ENCODE measurements around the gene IGFL4.
"Not testable (repeated sequence)": the region's sequence is repeated elsewhere in the genome, so short reads cannot be mapped to it uniquely, and the experiment has no call there.

IGFL4 gene

DNA sequence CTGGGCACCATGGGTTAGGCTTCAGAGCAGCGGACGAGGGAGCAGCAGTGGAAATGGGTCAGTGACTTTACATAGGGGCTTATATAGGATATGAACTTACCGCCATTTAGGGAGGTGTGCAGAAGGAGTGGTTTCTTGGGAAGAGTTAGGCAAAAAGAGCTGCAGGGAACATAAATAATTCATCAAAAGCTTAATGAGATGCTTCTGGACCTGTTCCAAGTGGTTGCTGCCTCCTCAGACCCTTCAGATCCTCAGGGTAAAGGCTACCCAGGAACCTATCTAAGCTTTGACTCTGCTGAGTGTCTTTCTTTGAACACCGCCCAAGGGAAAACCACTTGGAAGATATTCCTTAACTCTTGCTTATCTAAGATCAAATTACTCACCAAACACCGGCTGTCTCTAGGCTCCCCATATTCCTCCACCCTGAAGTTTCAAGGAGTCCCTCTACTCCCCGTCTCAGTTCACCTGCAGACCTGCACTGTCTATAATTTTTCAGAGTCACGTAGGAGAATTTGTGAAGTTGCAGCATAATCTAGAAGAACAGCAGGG lies at the start of gene IGFL4:
IGFL4 (minus strand) TSS at position 51 of the 549 bp plus-strand sequence; CDS start at position 11, 40 bp downstream.
- DNase-seq (ENCODE audit: low read depth in 2 of 2, low spot score in 1 of 2), result no peak

DNA sequence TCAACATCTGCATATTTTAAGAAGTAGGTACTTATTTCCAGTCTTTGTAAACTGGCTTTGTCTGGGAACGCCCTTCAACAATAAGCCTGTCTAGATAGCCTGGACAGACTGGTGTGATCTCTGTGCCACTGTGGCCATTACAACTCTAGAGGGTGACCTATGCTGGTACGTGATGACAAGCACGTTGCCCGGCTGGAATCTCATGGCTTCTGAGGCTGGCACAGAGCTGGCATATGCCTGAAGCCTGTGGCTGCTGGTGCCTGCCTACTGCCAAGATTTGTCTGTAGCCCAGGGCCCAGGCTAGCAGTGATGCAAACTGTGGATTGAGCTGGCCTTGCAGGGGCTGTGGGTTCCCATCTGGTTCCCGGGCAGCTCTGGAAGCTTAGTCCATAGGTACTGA lies 49.6 kb upstream of the IGFL4 start:
- no peak for DNase-seq (ENCODE audit: low read depth in 2 of 2, low spot score in 1 of 2)

DNA sequence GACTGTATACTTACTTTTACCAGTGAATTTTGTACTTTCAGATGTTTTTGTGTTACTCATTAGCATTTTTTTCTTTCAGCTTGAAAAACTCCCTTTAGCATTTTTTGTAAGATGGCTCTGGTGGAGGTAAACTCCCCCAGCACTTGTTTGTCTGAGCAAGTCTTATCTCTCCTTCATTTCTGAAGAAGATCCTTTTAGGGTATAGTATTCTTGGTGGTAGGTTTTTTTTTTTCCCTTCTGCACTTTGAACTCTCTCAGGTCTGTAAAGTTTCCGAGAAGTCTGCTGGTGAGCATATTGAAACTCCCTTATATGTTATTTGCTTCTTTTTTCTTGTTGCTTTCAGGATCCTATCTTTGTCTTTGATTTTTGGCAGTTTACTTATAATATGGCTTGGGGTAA lies 48.6 kb upstream of the IGFL4 start:
- no peak for DNase-seq (ENCODE audit: low read depth in 2 of 2, low spot score in 1 of 2)

DNA sequence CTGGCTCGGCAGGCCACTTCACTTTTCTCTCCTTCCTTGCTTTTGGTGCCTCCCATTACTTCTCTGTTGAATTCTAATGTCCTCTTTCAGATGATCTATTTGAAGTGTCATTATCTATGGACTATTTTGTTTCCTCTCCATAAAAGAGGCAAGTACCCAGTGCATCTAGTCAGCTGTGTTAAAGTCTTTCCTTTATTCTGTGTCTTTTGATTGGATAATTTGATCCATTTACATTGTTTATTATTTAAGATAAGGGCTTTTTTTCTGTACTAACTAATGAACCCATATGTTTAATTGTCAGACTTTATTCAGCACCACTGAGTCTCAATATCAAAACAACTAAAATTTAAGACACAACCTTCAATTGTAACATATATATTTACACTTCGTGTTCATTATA lies 47.3 kb upstream of the IGFL4 start:
- DNase-seq (ENCODE audit: low read depth in 2 of 2, low spot score in 1 of 2), result no peak

DNA sequence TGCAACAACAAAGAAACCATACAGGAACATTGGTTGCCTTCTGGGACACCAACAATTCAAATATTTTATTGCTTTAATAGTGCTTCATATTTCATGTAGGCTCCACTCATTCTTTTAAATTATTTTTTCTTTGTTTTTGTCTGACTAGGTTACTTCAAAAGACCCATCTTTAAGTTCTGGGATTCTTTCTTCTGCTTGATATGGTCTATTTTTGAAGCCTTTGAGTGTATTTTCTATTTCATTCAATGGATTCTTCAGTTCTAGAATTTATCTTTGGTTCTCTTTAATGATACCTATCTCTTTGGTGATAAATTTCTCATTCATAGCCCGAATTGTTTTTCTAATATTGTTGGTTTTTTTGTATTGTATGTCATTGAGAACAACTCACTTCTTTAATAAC lies 45.1 kb upstream of the IGFL4 start:
- DNase-seq (ENCODE audit: low read depth in 2 of 2, low spot score in 1 of 2), result no peak

DNA sequence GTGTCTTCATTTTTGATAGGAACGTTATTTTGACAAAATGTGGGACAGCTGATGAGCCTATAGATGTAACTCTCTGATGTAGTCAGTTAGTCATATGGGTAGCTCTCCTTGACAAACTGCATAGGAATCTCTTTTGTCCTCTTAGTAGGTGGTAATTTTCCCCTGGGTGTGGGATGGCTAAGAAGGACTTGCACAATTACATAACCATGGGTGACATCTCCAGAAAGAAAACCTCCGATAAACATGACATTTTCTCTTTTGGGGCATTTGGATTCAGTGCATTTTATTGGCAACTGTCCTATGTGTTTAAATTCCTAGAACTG lies 41.9 kb upstream of the IGFL4 start:
- no peak for DNase-seq (ENCODE audit: low read depth in 2 of 2, low spot score in 1 of 2)

DNA sequence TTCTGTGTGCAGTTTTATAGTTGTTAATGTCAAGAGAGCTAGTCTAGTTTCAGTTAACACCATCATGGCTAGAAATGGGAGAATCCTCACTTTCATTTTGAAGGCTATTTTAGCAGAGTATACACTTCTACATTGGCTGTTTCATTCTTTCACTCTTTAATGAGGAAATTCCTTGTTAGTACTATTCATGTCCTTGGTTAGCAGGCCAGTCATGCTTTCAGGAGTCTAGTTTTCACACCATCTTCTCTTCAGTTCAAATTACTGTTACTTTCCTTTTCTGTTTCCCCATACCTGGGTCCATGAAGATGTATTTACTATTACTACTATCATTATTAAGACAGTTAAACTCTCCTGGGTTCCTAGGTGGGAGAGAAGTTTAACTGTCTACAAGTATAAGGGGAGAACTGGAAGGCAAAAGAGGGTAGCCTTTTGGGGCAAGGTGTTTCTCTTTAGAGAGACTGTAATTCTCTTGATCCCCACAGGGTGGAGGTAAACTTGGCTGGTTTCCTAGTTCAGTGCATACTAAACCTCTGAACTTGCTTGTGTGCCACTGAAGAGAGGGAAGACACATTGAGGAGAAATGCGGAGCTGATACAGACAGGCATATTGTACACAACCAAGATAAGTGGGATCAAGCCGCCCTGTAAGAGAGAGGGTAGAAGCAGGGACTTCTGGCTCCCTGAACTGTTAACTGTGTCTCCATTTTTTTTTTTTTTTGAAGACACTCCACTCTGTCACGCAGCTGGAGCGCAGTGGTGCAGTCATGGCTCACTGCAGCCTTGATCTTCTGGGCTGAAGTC lies 41.3 kb upstream of the IGFL4 start:
- no peak for DNase-seq (ENCODE audit: low read depth in 2 of 2, low spot score in 1 of 2)

DNA sequence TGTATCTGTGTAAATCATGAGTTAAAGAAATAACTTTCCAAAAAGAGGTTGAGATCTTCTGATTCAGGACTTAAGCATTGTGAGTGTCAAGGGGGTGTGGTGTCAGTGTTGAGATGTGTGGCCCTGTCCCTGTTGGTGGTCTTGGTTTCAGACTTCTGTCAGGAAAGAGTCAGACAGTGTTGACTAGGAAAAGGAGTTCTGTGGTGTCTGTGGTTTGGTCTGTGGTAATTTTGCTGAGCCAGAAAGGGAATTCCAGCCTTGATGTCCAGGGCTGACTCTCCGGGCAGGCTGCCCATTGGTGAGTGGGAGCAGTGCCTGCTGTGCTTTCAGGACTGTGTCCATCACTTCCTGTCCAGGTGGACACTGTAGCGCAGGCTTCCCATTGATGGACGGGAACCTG lies 39.8 kb upstream of the IGFL4 start:
- no peak for DNase-seq (ENCODE audit: low read depth in 2 of 2, low spot score in 1 of 2)

DNA sequence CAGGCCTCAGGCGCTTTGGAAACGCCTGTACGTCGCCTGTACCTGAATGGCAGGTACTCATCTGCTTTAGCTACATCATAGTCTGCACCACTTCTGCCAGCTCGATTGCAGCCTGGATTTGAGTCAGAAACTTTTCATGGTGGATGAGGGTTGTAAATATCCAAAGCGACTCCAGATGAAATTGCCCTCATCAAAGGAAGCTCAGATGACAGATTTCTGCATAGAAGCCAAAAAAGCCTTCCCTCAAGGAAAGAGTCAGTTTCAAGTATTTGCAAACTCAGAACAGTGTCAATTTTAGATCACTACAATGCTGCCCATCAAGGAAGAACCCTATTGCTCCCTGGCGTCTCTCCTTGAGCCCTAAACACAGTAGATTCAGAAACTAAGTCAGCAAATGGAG lies 38.8 kb upstream of the IGFL4 start:
- no peak for DNase-seq (ENCODE audit: low read depth in 2 of 2, low spot score in 1 of 2)

DNA sequence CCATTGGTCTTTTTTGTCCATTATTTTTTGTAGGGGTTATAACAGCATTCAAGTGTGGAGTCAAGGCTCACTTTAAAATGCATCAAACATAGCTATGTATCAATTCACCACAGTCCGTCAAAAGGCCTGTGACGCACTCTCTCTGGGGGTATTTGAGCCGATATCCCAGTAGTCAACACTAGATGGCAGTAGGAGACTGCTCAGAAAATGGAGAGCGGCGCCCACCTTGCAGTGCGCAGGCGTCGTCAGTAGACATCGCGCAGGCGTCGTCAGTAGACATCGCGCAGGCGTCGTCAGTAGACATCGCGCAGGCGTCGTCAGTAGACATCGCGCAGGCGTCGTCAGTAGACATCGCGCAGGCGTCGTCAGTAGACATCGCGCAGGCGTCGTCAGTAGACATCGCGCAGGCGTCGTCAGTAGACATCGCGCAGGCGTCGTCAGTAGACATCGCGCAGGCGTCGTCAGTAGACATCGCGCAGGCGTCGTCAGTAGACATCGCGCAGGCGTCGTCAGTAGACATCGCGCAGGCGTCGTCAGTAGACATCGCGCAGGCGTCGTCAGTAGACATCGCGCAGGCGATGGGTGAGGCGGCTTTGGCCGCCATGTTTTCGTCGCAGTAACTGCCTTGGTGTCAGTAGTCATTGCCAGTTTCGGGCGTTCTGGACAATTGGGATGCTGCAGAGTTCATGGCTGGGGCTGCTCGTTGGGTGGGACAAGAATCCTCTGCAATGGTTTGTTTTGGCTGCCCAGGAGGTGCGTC lies 38.0 kb upstream of the IGFL4 start:
- DNase-seq (ENCODE audit: low read depth in 2 of 2, low spot score in 1 of 2), result not testable (repeated sequence)

DNA sequence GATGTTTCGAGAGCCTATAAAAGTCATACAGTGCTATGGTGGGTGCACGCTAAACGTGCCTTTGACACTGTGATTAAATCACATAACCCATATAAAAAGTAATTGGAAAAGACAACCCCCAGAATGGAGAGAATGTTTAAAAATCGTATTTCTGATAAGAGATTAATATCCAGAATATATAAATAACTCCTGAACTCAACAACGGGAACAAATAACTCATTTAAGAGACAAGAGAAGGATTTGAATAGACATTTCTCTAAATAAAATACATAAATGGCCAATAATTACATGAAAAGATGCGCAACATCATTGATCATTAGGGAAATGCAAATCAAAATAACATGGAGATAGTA lies 37.0 kb upstream of the IGFL4 start:
- DNase-seq (ENCODE audit: low read depth in 2 of 2, low spot score in 1 of 2), result no peak

DNA sequence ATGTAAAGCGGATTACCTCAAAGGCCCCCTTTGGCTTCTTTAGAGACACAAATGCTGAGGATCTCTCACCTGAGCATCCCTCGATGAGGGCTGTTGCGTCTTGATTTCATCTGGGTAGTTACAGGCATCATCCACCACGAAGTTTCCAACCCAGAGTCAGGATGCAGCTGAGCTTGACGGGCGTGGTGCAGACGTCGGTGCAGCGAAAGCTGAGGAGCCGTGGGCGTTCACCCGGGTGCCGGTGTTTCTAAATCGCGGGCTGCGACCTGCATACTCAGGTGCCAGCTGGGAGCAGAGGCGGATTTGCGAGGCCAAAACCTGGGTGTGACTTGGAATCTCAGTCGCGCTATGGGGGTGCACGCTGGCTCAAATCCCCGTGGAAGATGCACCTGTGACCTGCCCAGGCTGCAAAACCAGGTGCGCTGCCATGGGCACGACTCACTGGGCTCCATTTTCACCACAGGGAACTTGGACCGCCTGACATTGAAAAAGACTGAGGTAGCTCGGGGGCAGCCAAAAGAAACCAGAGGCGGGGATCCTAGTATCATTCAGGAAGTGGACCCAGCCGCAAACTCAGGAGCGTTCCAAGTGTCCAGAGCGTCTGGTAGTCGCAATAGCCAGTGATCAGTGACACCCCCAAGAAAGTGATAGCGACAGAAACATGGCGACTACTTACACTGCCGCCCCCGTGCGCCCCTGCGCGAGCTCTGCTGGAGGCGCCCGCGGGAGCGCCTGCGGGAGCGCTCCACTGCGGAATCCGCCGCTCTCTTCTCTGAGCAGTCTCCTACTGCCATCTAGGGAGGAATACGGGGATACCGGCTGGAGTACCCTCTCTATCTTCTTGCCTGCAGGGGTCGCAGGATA lies 36.4 kb upstream of the IGFL4 start:
- no peak for DNase-seq (ENCODE audit: low read depth in 2 of 2, low spot score in 1 of 2)

DNA sequence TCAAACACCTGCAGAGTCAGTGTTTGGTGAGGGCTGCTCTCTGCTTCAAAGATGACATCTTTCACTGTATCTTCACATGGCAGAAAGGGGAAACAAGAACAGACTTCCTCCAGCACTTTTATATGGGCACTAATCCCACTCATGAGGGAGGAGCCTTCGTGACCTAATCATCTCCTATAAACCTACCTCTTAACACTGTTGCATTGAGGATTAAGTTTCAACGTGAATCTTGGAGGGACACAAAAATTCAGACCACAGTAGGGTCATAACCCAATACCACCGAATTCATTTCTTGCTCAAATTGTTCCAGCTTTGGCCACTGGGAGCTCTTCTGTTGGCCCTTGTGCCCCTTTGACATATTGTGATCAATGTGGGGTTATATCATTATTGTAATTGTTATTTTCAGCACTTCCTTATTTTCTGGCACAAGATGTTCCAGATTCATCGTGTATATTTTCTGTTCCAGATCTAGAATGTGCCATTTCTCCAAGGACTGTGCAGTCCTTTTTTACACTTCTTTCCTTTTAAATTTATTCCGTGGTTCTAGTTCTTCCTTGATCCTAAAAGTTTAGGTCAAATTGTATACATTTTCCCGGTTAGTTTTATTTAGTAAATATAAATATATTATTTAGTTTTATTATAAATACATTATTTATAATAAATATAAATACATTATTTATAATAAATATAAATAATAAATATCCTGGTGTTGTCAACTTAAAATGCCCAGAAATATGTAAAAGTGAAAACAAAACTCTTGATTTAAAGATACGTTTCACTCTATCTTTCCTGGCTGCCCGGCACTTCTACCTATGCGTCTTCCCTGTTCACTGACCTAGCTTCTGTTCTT lies 35.5 kb upstream of the IGFL4 start:
- no peak for DNase-seq (ENCODE audit: low read depth in 2 of 2, low spot score in 1 of 2)

DNA sequence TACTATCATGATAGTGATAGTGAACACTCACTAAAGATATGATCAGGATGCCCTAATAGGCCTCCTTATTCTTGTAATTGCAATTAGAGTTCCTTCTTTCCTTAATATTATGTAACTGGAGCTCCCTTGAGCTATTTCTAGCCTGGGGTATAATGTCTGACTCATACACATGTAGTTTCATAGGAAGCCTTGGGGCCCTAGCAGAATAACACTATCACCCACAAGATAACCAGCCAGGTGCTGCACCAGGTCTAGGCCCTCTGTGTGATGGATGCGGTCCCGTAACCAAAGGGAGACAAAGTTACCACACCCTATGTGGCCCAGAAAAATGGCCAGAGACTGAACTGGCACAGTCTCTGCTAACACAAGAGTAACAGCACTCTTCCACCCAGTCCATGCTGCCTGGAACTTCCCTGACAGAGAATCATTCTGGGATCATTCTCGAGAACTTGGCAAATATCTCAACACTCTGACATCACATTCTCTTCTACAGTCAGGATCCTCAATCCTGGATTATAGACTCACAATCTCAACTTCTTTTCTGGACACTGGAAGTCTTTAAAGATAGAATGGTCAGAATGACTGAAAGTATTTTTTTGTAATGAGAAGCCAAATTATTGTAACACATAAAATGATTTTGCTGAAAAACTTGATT lies 32.6 kb upstream of the IGFL4 start:
- DNase-seq (ENCODE audit: low read depth in 2 of 2, low spot score in 1 of 2), result no peak

DNA sequence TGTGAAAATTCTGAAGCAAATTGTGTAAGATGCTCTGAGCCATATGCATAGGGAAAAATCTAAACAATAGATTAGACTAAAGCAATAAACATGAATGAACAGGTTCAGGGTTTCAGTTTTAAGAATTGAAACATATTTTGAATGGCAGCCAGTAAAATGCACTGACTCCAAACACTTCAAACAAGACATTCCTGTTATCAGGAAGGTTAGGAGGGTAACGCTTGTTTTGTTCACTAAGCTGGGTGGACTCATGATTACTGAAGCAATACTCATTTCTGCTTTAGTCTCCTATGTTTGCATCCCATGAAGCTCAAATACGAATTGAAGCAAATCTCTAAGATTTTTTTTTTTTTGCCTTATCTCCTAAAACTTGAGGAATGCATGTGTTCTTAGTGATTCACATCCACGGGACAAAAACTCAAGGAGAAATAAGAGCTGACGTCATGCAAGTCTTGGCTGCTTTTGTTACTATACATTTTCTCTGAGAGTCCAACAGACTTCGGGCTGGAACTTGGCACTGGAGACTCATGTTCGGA lies 29.1 kb upstream of the IGFL4 start:
- no peak for DNase-seq (ENCODE audit: low read depth in 2 of 2, low spot score in 1 of 2)

DNA sequence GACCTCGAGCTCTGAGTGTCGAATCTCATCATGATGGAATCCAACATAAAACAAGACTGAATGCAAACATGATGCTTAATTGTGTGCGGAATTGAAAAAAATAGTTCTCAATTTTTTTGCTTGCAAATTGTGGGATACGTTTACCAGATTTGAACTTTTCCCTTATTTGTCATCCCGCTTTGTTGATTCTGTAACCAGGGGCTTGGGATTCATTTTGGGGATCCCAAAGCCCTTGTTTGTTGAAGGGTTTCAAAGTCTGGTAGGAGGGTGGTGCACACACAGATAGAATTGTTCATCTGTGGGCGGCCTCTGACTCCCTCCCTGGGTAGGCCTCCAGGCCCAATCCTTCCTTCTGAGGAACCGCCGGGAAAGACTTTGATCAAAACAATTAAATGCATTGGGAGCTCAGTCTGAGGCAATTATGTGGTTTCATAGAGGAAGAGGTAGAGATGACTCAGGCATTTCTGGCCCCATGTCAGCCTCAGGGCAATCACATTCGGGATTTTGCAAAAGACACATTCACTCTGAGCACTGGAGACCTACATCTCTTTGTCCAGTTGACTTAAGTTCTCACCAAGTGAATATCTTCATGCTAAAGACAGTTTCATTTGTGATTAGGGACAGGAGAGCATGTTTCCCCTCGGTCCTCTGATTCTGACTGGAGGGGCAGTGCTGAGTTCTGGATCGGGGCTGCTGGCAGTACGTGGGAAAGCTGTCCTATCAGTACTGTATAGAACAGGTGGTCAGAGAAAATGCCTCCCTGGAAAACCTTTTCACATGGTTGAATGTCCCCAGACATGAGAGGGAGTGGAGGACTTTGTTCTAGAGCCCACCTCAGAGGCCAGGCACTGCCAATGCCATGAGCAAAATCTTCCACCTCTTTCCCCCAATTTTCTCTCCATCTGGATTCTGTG lies 27.8 kb upstream of the IGFL4 start:
- DNase-seq (ENCODE audit: low read depth in 2 of 2, low spot score in 1 of 2), result no peak

DNA sequence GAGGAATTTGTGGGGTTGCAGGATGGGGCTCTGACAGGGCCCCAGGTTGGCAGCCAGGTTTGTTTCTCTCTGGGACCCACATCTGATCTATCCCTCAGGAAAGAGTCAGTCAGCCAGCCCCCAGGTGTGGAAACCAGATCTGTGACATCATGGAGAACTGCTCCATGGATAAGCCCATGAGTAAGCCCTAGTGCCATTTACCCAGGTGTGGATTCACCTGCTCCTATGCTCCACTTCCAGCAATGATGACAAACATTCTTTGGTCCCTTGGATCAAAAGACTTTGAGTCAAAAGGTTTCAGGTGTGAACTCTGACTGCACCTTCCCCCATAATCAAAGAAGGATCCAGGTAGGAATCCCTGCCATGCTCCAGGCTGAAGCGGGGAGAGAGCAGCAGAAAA lies 26.9 kb upstream of the IGFL4 start:
- no peak for DNase-seq (ENCODE audit: low read depth in 2 of 2, low spot score in 1 of 2)

DNA sequence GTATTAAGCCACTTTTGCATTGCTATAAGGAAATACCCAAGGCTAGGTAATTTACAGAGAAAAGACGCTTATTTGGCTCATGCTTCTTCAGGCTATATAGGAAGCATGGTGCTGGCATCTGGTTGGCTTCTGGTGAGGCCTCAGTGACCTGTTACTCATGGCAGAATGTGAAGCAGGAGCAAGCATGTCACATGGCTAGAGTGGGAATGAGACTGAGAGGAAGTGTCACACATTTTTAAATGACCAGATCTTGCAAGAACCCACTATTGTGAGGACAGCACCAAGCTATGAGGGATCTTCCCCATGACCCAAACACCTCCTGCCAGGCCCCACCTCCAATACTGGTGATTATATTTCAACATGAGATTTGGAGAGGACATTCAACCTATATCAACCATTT lies 25.7 kb upstream of the IGFL4 start:
- no peak for DNase-seq (ENCODE audit: low read depth in 2 of 2, low spot score in 1 of 2)

DNA sequence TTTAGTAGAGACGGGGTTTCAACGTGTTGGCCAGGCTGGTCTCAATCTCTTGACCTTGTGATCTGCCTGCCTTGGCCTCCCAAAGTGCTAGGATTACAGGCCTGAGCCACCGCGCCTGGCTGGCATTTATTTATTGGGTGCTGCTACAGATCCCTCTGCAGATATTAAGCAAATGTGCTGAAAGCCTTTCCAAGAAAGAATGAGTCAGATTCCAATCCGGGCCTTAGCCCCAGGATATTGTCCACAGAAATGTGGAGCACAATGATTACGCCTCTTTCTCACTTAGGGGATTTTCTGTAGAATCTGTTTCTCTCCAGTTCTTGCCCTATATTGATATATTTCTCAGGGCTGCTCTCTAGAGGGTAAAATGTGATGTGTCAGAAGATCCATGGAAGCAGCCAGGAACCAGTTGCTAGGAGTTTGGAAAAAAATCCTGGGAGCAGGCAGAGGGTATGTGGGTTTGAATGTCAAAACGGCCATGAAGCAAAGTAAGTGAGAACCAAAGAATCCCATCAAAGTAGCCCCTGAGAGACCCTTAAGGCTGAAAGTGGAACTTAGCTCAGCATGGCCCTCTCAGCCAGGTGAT lies 24.8 kb upstream of the IGFL4 start:
- no peak for DNase-seq (ENCODE audit: low read depth in 2 of 2, low spot score in 1 of 2)

Measured in stimulated activated CD8-positive, alpha-beta memory T cell treated with anti-CD3 and anti-CD28 coated beads, Interleukin-4, amount 100 ng/mL, for 1 hour (primary cell).